ENCODE measurements around the gene SRRM2.

SRRM2 gene

GRCh38 chr16:2709588-2709984 lies 42.9 kb upstream of the SRRM2 start:
- H3K9me3 ChIP-seq (replicated peaks; ENCODE audit: low read length): no peaks in the 10 kb centered on the region
- no peaks in the 10 kb centered on the region for H3K27me3 ChIP-seq (ENCODE audit: control insufficient read depth, insufficient read depth, low read length)
- H3K36me3 ChIP-seq (ENCODE audit: insufficient read depth, low read length): peaks cover 38% of the 10 kb centered on the region
- H3K4me2 ChIP-seq (ENCODE audit: low read length): no peak overlapping the region
- no peak overlapping the region for H3K4me3 ChIP-seq (ENCODE audit: low read length)
- no peaks in the 10 kb centered on the region for H3K4me1 ChIP-seq (ENCODE audit: control insufficient read depth, insufficient read depth, low read length)
- no peak overlapping the region for H3K9ac ChIP-seq (ENCODE audit: low read depth, low read length)

GRCh38 chr16:2710021-2710710 lies 42.3 kb upstream of the SRRM2 start:
- Histone ChIP-seq H3K4me1 (ENCODE audit: control insufficient read depth, insufficient read depth, low read length) (no peaks in the 10 kb centered on the region), H3K4me2 (ENCODE audit: low read length) (no peak overlapping the region), H3K36me3 (ENCODE audit: insufficient read depth, low read length) (peaks cover 33% of the 10 kb centered on the region), H3K27me3 (ENCODE audit: control insufficient read depth, insufficient read depth, low read length) (no peaks in the 10 kb centered on the region), H3K9ac (ENCODE audit: low read depth, low read length) (no peak overlapping the region), H3K4me3 (ENCODE audit: low read length) (no peak overlapping the region), H3K9me3 (replicated peaks; ENCODE audit: low read length) (no peaks in the 10 kb centered on the region)

- peaks cover 2% of the 10 kb centered on the region for H3K4me1 ChIP-seq (ENCODE audit: control insufficient read depth, insufficient read depth, low read length)
- H3K36me3 ChIP-seq (ENCODE audit: insufficient read depth, low read length): peaks cover 29% of the 10 kb centered on the region
- H3K9me3 ChIP-seq (replicated peaks; ENCODE audit: low read length): no peaks in the 10 kb centered on the region
- H3K9ac ChIP-seq (ENCODE audit: low read depth, low read length): no peak overlapping the region
- no peak overlapping the region for H3K4me2 ChIP-seq (ENCODE audit: low read length)
- no peaks in the 10 kb centered on the region for H3K27me3 ChIP-seq (ENCODE audit: control insufficient read depth, insufficient read depth, low read length)
- H3K4me3 ChIP-seq (ENCODE audit: low read length): no peak overlapping the region
Measured at GRCh38 chr16:2710711-2711231, 41.7 kb upstream of the SRRM2 start.

- Histone ChIP-seq H3K9me3 (replicated peaks; ENCODE audit: low read length) (no peaks in the 10 kb centered on the region), H3K4me3 (ENCODE audit: low read length) (no peak overlapping the region), H3K4me2 (ENCODE audit: low read length) (no peak overlapping the region), H3K27me3 (ENCODE audit: control insufficient read depth, insufficient read depth, low read length) (no peaks in the 10 kb centered on the region), H3K36me3 (ENCODE audit: insufficient read depth, low read length) (peaks cover 21% of the 10 kb centered on the region), H3K9ac (ENCODE audit: low read depth, low read length) (no peak overlapping the region), H3K4me1 (ENCODE audit: control insufficient read depth, insufficient read depth, low read length) (peaks cover 3% of the 10 kb centered on the region)
Measured at GRCh38 chr16:2711370-2712062, 40.9 kb upstream of the SRRM2 start.

GRCh38 chr16:2712063-2712441 lies 40.4 kb upstream of the SRRM2 start:
- Histone ChIP-seq H3K27me3 (ENCODE audit: control insufficient read depth, insufficient read depth, low read length) (no peaks in the 10 kb centered on the region), H3K4me1 (ENCODE audit: control insufficient read depth, insufficient read depth, low read length) (peaks cover 3% of the 10 kb centered on the region), H3K4me2 (ENCODE audit: low read length) (no peak overlapping the region), H3K9me3 (replicated peaks; ENCODE audit: low read length) (no peaks in the 10 kb centered on the region), H3K9ac (ENCODE audit: low read depth, low read length) (no peak overlapping the region), H3K36me3 (ENCODE audit: insufficient read depth, low read length) (peaks cover 21% of the 10 kb centered on the region), H3K4me3 (ENCODE audit: low read length) (no peak overlapping the region)

GRCh38 chr16:2712546-2712945 lies 39.9 kb upstream of the SRRM2 start:
- Histone ChIP-seq H3K4me3 (ENCODE audit: low read length) (no peak overlapping the region), H3K4me2 (ENCODE audit: low read length) (no peak overlapping the region), H3K9ac (ENCODE audit: low read depth, low read length) (no peak overlapping the region), H3K27me3 (ENCODE audit: control insufficient read depth, insufficient read depth, low read length) (no peaks in the 10 kb centered on the region), H3K4me1 (ENCODE audit: control insufficient read depth, insufficient read depth, low read length) (peaks cover 3% of the 10 kb centered on the region), H3K9me3 (replicated peaks; ENCODE audit: low read length) (no peaks in the 10 kb centered on the region), H3K36me3 (ENCODE audit: insufficient read depth, low read length) (peaks cover 16% of the 10 kb centered on the region)

GRCh38 chr16:2713523-2713922 lies 38.9 kb upstream of the SRRM2 start:
- no peaks in the 10 kb centered on the region for H3K27me3 ChIP-seq (ENCODE audit: control insufficient read depth, insufficient read depth, low read length)
- no peak overlapping the region for H3K9ac ChIP-seq (ENCODE audit: low read depth, low read length)
- no peak overlapping the region for H3K4me2 ChIP-seq (ENCODE audit: low read length)
- H3K9me3 ChIP-seq (replicated peaks; ENCODE audit: low read length): no peaks in the 10 kb centered on the region
- H3K4me1 ChIP-seq (ENCODE audit: control insufficient read depth, insufficient read depth, low read length): peaks cover 3% of the 10 kb centered on the region
- no peak overlapping the region for H3K4me3 ChIP-seq (ENCODE audit: low read length)
- peaks cover 6% of the 10 kb centered on the region for H3K36me3 ChIP-seq (ENCODE audit: insufficient read depth, low read length)

GRCh38 chr16:2713985-2714774 lies 38.3 kb upstream of the SRRM2 start:
- Histone ChIP-seq H3K9ac (ENCODE audit: low read depth, low read length) (no peak overlapping the region), H3K27me3 (ENCODE audit: control insufficient read depth, insufficient read depth, low read length) (no peaks in the 10 kb centered on the region), H3K36me3 (ENCODE audit: insufficient read depth, low read length) (peaks cover 1% of the 10 kb centered on the region), H3K4me3 (ENCODE audit: low read length) (no peak overlapping the region), H3K4me2 (ENCODE audit: low read length) (no peak overlapping the region), H3K4me1 (ENCODE audit: control insufficient read depth, insufficient read depth, low read length) (peaks cover 3% of the 10 kb centered on the region), H3K9me3 (replicated peaks; ENCODE audit: low read length) (no peaks in the 10 kb centered on the region)

GRCh38 chr16:2715064-2715463 lies 37.4 kb upstream of the SRRM2 start:
- peaks cover 8% of the 10 kb centered on the region for H3K4me1 ChIP-seq (ENCODE audit: control insufficient read depth, insufficient read depth, low read length)
- H3K4me2 ChIP-seq (ENCODE audit: low read length): no peak overlapping the region
- no peaks in the 10 kb centered on the region for H3K36me3 ChIP-seq (ENCODE audit: insufficient read depth, low read length)
- H3K9ac ChIP-seq (ENCODE audit: low read depth, low read length): no peak overlapping the region
- no peaks in the 10 kb centered on the region for H3K9me3 ChIP-seq (replicated peaks; ENCODE audit: low read length)
- H3K27me3 ChIP-seq (ENCODE audit: control insufficient read depth, insufficient read depth, low read length): no peaks in the 10 kb centered on the region
- H3K4me3 ChIP-seq (ENCODE audit: low read length): no peak overlapping the region

- Histone ChIP-seq H3K27me3 (ENCODE audit: control insufficient read depth, insufficient read depth, low read length) (no peaks in the 10 kb centered on the region), H3K9me3 (replicated peaks; ENCODE audit: low read length) (no peaks in the 10 kb centered on the region), H3K9ac (ENCODE audit: low read depth, low read length) (no peak overlapping the region), H3K36me3 (ENCODE audit: insufficient read depth, low read length) (no peaks in the 10 kb centered on the region), H3K4me1 (ENCODE audit: control insufficient read depth, insufficient read depth, low read length) (peaks cover 9% of the 10 kb centered on the region), H3K4me2 (ENCODE audit: low read length) (peak overlapping the region; percentile 64), H3K4me3 (ENCODE audit: low read length) (peak overlapping the region; percentile 24)
Measured at GRCh38 chr16:2715519-2715918, 36.9 kb upstream of the SRRM2 start.
